HG03558 (cell line): ENCODE results near the gene NUDT5.
"Not testable (repeated sequence)": the region's sequence is repeated elsewhere in the genome, so short reads cannot be mapped to it uniquely, and the experiment has no call there.

Experiments used
- ATAC-seq: cut with Tn5 transposase; IDR thresholded peaks from one replicate; pipeline ENCODE4 v1.9.1; 2021; ENCODE audit warnings: moderate number of reproducible peaks; ENCODE audit not compliant: unreplicated experiment; ENCODE audit errors: extremely low read depth

Gene NUDT5

DNA sequence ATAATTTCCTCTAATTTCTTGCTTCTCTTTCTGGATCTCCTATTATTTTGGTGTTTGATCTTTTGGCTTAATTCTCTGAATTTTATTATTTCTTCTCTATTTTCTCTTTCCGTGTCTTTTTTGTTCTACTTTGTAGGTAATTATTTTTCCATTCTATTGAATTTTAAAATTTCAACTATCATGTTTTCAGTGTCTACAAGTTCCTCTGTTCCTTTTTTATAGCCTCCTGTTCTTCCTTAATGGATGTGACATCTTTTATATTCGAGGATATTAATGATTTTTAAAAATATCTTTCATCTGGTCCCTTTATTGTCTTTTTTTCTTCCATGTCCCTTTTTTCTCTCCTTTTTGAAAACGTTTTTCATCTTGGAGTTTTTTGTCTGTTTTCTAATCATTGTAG, 11.4 kb upstream of the NUDT5 start:
- ATAC-seq = no peak

DNA sequence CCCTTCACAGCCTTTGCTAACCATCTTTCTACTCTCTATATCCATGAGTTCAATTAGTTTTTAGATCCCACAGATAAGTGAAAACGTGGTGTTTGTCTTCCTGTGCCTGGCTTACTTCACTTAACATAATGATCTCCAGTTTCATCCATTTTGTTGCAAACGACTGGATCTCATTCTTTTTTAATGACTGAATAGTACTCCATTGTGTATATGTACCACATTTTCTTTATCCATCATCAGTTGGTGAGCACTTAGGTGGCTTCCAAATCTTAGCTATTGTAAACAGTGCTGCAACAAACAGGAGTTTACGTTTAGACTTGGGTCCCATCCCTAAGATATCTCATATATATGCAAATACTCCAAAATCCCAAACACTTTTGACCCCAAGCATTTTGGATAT, 9.4 kb upstream of the NUDT5 start:
- no peak for ATAC-seq

- ATAC-seq = no peak
These were observed 6.5 kb upstream of the NUDT5 start for GRCh38 chr10:12202226-12202625.

GRCh38 chr10:12201543-12201942, 5.9 kb upstream of the NUDT5 start:
- ATAC-seq = no peak

DNA sequence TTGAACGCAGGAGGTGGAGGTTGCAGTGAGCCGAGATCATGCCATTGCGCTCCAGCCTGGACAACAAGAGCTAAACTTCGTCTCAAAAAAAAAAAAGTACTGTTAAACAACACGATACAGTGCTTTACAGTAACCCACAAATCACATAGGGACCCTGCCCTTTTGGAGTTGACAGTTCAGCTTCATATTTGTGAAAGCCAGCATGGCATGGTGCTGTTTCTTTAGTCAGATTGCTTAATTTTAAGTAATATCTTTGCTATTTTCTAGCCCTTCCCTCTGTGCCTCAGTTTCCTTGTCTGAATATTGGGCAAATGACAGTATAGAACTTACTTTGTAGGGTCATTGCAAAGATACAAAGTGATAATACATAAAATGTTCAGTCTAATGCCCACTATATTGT, 5.2 kb upstream of the NUDT5 start:
- no peak for ATAC-seq

DNA sequence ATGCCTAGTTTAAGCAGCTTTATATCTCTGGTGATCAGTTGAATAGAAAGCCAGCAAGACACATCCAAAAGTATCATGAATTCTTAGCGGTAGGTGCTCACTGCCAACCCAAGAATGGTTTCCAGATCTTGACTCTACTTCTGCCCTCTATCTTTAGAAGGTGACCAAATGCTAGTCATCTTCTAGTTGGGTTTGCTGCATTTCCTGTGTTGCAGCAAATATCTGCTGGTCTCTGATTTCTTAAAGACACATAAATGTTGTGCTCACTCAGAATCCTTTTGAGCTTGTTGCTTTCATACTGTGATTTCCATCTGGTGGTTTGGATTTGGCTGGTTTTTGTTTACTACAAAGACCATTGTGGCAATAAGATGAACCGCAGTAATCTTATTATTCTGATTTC, 2.5 kb upstream of the NUDT5 start:
- no peak for ATAC-seq

- ATAC-seq = no peak
These were observed 980 bp upstream of the NUDT5 start for GRCh38 chr10:12196531-12197211.

DNA sequence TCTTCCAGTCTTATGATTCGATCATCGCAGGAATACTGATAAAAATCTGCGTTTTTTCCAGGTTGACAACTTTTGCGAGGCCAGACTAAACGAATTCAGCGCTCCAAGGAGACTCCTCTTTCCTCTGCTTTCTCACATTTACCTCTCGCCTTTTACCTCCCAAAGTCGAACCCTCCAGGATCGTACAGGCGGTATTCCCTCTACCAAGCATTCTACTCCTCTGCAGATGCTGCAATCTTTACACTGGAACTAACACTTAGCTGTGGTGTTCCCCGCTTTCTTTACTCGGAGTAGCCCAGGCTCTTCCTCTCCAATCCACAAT, 449 bp downstream of the NUDT5 start:
- ATAC-seq = peak; percentile 3

- ATAC-seq = no peak
These were observed 879 bp downstream of the NUDT5 start for GRCh38 chr10:12194752-12195271.

GRCh38 chr10:12193193-12193592, 2.5 kb downstream of the NUDT5 start:
- ATAC-seq = no peak

DNA sequence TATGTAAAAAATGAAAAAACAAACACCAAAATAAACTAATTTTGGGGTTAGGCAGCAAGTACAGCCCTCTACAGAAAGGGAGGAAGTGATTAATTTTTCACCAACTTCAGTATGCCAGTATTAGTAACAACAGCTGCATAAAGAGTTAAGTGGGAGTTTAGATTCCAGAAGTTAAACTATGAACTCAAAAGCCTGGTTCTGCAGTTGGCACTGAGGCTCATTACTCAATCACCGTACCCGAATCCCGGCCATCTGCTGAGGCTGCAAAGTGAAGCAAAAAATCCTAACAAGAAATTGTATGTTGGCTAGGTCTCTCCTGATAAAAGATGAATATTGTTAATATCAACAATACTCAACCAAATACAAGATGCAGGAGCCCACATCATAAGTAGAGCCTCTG, 4.0 kb downstream of the NUDT5 start:
- no peak for ATAC-seq

- ATAC-seq = no peak
These were observed 6.3 kb downstream of the NUDT5 start for GRCh38 chr10:12189426-12189825.

- no peak for ATAC-seq
These were observed 7.0 kb downstream of the NUDT5 start for GRCh38 chr10:12188656-12189055.

DNA sequence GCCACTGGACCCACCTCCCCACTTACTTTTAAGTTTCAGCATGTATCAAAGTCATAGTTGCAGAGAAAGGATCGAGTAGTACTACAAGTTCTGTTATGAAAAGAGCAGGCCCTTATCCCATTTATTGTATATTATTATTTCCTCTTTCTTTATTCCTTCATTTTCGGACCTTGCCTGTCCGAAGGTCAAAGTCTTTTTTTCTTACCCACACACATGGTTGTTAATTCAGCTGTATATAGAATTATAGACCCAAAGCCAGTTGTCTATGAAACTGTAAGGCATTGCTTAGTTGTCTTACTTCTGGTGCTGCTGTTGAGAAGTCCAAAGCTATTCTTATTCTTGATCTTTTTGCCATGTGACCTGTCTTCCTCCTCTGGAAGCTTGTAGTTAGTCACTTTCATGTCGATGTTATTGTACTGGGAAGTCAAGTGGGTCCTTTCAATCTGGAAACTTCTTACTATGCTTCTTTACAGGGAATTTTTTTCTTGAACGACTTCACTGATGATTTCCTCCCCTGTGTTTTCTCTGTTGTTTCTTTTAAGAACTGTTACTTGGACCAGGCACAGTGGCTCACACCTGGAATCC, 8.3 kb downstream of the NUDT5 start:
- no peak for ATAC-seq

GRCh38 chr10:12186323-12186722, 9.4 kb downstream of the NUDT5 start:
- no peak for ATAC-seq

- ATAC-seq = no peak
These were observed 11.5 kb downstream of the NUDT5 start for GRCh38 chr10:12184165-12184564.

- no peak for ATAC-seq
These were observed 14.5 kb downstream of the NUDT5 start for GRCh38 chr10:12181065-12181775.

DNA sequence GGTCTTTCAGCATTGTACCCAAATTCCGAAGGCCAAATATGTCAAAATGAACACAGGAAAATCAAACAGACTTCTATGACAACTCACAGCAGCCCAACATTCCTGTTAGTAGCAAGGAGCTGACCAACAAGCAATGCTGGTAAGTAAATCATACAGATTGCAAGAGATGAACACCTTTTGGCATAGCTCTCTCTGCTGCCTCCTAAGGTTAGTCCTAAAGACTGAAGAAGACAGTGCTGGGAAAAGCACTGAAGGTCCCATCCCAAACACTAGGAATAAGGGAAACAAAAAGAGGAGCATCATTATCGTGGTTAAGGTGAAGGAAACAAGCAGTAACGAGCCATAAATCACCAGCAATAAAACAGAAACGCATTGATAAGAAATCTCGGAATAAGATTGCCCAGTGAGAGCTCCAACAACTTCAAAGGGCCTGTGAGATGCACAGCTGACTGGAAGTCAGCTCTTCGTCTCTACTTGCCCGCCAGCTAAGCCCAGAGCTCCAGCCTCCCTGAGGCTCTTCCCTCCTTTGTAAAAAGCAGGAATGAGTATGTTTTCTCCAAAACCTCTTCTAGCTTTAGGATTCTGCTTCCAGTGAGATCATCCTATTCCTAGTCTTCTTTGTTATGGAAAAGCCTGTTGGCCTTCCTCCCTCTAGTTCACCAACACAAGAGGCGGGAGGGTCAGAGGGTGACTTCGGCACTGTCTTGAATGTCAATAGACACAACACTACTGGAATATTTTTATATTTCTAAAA, 15.3 kb downstream of the NUDT5 start:
- ATAC-seq = no peak

GRCh38 chr10:12179606-12180170, 16.0 kb downstream of the NUDT5 start:
- ATAC-seq = no peak

DNA sequence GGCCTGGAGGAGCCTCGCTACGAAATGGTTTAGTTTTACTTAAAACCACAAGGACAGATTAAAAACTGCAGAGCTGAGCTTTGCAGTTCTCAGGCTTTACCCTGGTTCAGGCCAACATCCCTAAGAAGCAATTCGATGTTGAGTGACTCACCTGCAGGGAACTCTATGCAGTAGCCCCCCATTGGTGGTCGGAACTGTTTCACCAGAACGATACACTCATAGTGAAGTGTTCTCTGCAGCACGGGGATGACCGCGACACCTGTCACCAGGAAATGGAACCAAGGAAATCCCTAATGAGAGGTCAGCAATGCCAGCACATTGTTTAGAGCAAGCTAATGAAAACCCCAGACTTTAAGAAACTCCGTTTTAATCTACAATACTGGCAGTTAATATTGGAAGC, 18.0 kb downstream of the NUDT5 start:
- no peak for ATAC-seq

DNA sequence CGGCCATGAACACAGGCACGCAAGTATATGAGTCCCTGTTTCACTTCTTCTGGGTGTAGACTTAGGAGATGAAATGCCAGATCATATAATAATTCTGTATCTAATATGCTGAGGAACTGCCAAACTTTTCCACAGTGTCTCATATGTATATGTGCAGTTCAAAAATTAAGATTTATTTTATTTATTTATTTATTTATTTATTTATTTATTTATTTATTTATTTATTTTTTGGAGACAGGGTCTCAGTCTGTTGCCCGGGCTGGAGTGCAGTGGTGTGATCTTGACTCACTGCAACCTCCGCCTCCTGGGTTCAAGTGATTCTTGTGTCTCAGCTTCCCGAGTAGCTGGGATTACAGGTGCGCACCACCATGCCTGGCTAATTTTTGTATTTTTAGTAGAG, 24.2 kb downstream of the NUDT5 start:
- ATAC-seq = not testable (repeated sequence)
